HAP-1 (cell line): ENCODE measurements around the gene VAT1L.

Experiments
- DNase-seq, 2 experiments: peaks; one replicate each; pipeline ENCODE4 v3.0.0-alpha.2; 2016 to 2020; ENCODE audit warnings: low spot score in 2 of 2
- H3K27me3 ChIP-seq: fragments of 250-450 bp; sonication (Bioruptor Pico); 2 replicates; pipeline ENCODE4 v1.5.1; 2020; ENCODE audit warnings: low read depth, mild to moderate bottlenecking, moderate library complexity
- H3K36me3 ChIP-seq: fragments of 250-450 bp; sonication (Bioruptor Pico); replicated peaks from 2 replicates; pipeline ENCODE4 v1.5.1; 2020; ENCODE audit warnings: mild to moderate bottlenecking
- H3K4me1 ChIP-seq: fragments of 250-450 bp; sonication (Bioruptor Pico); 2 replicates; pipeline ENCODE4 v1.5.1; 2020; ENCODE audit warnings: mild to moderate bottlenecking
- H3K4me3 ChIP-seq: fragments of 250-450 bp; sonication (Bioruptor Pico); 2 replicates; pipeline ENCODE4 v1.5.1; 2020; ENCODE audit warnings: mild to moderate bottlenecking, moderate library complexity
- H3K9me3 ChIP-seq: fragments of 250-450 bp; sonication (Bioruptor Pico); 2 replicates; pipeline ENCODE4 v1.5.1; 2020; ENCODE audit warnings: mild to moderate bottlenecking, moderate library complexity
- in situ Hi-C: fragments of 300-500 bp; cut with MboI; formaldehyde crosslinking; loops from 3 replicates; pipeline ENCODE4 v1.14.3; 2020; ENCODE audit warnings: low sequenced_read_pairs, inconsistent platforms, mixed read lengths

The VAT1L gene

DNA sequence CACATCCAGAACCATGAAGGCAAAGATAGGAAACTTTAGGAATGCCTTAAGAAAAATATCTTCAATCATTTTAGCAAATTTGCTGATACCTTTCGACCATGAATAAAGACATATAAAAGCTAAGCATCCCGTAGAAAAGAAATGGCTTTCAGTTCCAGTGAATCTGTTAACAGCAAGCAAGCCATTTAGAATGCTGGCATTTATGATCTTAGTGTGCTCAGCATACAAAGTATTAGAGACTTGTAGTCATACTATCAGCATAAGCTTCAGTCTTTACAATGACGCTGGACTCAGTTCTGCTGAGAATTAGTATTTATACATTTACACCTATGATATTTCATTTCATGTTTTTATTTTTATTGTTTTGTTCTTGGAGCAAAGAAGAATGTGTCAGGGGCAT lies 38.7 kb downstream of the VAT1L start:
- Histone ChIP-seq H3K36me3 (no peaks in the 10 kb centered on the region), H3K9me3 (no peaks in the 10 kb centered on the region), H3K27me3 (no peaks in the 10 kb centered on the region), H3K4me3 (no peak overlapping the region), H3K4me1 (no peaks in the 10 kb centered on the region)
- in situ Hi-C loops, result no loop called here
- DNase-seq, result no peak

DNA sequence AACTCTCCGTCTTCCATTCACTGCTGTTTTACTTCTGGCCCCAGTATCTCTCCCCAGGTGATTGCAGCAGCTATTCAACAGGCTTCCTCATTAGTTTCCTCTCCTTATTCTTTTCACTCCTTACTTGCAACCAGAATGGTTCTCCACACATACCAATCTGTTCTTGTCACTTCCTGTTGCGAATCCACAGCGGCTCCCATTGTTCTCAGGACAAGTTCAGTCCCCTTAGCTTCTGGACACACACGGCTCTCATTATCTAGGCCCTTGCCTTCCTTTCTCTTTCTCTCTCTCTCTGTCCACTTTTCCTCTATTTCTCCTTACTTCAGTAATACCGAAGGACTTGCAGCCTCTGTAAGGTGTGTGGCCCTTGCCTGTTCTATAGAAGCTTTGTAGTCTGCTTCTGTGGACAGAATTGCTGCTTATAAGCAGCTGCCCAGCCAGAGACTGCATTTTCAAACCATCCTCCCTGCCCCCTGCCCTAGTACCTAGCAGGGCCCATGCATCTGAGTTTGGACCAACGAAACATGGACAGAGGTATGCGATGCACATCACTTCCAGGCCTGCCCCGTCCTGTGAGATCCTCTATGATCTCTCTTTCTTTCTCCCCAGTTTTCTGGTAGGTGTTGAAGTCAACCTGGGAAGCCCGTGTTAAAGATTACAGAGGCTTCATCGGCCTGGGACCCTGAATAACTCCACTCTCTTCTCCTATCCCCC lies 45.7 kb downstream of the VAT1L start:
- Histone ChIP-seq H3K4me3 (no peak overlapping the region), H3K9me3 (no peaks in the 10 kb centered on the region), H3K4me1 (no peaks in the 10 kb centered on the region), H3K36me3 (no peaks in the 10 kb centered on the region), H3K27me3 (no peaks in the 10 kb centered on the region)
- DNase-seq, result no peak
- in situ Hi-C loops, result no loop called here

DNA sequence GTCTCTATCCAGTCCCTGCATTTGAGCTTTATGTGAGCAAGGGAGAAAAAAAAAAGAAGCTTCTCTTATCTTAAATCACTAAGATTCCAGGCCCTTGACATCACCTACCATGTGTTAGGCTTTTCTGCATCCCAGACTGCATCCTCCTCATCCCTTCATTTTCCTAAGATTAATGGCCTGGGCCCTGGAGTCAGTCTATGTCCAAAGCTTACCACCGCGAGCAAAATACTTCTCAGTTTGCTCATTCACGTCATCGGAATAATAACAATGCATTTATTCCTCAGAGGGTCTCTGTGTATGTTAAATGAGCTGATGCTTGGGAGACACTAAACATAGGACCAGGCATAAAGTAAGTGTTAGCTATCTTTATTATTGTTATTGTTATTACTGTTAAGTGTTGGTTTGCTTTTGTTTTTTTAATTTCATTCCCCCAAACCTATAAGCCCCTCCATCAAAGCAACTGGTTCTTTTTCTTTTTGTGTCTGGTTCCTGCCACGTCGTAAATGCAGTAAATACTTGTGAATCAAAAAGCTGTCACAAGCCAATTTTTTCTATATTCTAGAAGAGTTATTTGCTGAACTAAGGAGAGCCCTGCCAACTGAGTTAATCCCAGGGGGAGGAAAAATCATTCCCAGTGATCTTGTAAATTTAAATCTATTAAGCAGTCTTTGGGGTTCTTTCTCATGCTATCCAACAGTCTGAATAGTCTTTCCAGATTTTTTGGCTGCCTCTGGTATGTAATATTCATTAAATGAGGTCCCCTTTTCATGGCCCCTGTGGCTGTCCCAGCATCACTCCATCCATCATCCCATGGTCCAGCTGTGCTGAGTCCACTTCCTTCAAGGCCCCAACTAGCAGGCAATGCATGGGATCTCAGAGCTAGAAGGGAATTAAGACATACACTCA lies 46.5 kb downstream of the VAT1L start:
- Histone ChIP-seq H3K4me1 (no peaks in the 10 kb centered on the region), H3K27me3 (no peaks in the 10 kb centered on the region), H3K9me3 (no peaks in the 10 kb centered on the region), H3K4me3 (no peak overlapping the region), H3K36me3 (no peaks in the 10 kb centered on the region)
- no peak for DNase-seq
- in situ Hi-C loops, result no loop called here

DNA sequence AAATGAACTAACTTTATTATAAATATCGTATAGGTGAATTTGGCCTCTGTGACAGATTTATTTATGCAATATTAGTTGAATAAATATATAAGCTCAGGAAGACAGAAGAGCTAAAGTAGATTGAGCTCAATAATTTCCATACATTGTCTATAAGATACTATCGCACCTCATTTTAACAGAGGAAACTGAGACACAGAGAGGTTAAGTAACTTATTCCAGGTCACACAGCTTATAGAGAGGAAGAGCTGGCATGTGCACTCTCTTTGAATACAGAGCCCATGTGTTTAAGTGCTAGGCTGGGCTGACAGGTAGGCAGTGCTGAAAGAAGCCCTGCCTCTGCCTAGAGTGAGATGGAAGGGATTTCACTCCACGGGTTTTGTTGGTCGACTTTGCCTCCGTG lies 48.4 kb downstream of the VAT1L start:
- Histone ChIP-seq H3K4me1 (no peaks in the 10 kb centered on the region), H3K9me3 (no peaks in the 10 kb centered on the region), H3K36me3 (no peaks in the 10 kb centered on the region), H3K27me3 (no peaks in the 10 kb centered on the region), H3K4me3 (no peak overlapping the region)
- DNase-seq, result no peak
- in situ Hi-C loops, result no loop called here

DNA sequence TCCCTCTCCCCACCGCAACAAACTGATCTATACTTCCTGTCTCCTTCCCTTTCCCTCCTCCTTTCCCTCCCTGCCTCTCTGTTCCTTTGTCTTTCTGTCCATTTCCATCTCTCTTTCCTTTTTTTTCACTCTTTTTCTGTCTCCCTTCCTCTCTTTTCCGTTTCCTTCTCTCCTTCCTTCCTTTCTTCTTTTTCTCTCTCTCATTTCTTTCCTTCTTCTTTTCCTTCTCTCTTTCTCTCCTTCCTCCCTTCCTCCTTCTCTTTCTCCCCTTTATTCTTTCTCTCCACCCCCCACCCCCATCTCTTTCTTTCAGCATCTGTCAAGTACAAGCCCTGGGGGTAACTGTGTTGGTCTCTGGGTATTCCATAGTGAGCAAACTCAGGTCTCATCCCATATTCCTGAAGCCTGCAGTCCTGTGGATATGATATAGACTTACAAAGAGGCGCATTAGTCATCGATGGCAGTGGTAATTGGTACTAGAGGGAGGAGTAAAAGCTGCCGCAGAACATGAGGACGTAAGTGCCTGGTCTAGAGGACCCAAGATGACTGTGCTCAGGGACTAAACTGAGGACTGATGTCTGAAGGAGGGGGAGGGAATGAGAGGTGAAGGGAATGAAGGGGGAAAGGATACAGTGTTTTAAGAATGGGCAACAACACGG lies 50.4 kb downstream of the VAT1L start:
- H3K36me3 ChIP-seq, result no peaks in the 10 kb centered on the region
- no peaks in the 10 kb centered on the region for H3K4me1 ChIP-seq
- no peaks in the 10 kb centered on the region for H3K9me3 ChIP-seq
- no peak overlapping the region for H3K4me3 ChIP-seq
- DNase-seq, result no peak
- in situ Hi-C loops, result no loop called here
- H3K27me3 ChIP-seq, result no peaks in the 10 kb centered on the region

DNA sequence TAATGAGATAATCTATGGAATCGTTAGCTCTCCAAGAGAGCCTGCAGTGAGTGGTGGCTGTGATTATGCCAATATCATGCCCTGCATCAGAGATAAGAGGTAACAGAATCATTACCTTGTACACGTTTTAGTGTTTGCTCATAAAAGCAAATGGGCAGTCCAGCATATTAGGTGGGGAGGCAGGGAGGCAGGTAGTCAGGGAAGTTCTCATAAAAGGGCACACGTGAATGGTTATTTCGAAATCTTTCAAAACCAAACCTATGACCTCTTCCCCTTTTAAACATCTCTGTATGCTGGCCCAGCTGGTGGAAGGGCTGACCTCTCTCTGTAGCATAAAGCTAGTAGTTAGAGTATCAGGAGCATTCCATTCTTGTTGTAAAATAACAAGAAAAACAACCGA lies 51.7 kb downstream of the VAT1L start:
- no peaks in the 10 kb centered on the region for H3K27me3 ChIP-seq
- DNase-seq, result no peak
- no peaks in the 10 kb centered on the region for H3K4me1 ChIP-seq
- H3K9me3 ChIP-seq, result no peaks in the 10 kb centered on the region
- in situ Hi-C loops, result no loop called here
- no peaks in the 10 kb centered on the region for H3K36me3 ChIP-seq
- H3K4me3 ChIP-seq, result no peak overlapping the region

DNA sequence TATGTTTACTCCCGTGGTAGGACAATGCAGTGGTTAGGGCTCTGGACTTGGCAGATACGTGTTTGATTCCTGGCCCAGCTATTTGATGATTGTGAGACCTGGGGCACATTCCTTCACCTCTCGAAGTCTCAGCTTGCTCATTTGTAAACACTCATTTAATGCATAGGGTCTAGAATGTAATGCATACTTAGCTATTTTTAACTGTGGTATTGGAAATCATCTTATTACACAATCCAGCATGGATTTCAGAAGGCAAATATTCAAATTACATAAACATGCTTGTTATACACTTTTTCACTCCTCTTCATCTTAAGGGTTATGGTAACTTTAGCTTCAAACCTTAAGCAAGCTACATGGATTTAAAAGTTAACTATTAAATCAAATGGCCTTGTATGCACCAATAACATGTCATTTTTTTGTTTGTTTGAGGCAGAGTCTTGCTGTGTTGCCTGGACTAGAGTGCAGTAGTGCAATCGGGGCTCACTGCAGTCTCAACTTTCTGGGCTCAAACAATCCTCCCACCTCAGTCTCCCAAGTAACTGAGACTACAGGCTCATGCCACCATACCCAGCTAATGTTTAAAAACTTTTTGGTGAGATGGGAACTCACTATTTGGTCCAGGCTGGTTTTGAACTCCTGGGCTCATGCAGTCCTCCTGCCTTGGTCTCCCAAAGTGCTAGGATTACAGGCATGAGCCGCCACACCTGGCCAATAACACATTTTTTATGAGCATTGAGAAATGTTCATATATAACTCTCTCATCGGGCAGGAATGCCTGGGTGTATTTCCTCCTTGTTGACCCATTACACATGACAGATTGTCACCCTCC lies 52.5 kb downstream of the VAT1L start:
- H3K9me3 ChIP-seq, result no peaks in the 10 kb centered on the region
- in situ Hi-C loops, result no loop called here

DNA sequence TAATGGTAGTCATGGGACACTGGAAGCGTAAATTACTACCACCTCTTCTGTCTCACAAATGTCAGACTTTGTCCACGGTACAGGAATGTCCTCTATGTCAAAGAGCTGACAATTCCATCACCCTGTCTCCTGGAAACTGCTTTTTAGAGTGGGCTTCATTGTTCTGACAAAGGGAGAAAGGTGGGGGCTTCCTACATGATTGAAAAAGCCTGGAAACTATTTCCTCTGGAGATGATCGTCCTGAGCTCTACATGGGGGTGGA lies 53.1 kb downstream of the VAT1L start:
- in situ Hi-C loops, result no loop called here
- Histone ChIP-seq H3K9me3 (no peaks in the 10 kb centered on the region), H3K4me1 (no peaks in the 10 kb centered on the region), H3K27me3 (no peaks in the 10 kb centered on the region), H3K4me3 (no peak overlapping the region), H3K36me3 (no peaks in the 10 kb centered on the region)
- no peak for DNase-seq

More for the DNA sequence above, 52.5 kb downstream of the VAT1L start:
- H3K4me3 ChIP-seq, result no peak overlapping the region
- H3K4me1 ChIP-seq, result no peaks in the 10 kb centered on the region
- H3K36me3 ChIP-seq, result no peaks in the 10 kb centered on the region
- no peak for DNase-seq
- H3K27me3 ChIP-seq, result no peaks in the 10 kb centered on the region

DNA sequence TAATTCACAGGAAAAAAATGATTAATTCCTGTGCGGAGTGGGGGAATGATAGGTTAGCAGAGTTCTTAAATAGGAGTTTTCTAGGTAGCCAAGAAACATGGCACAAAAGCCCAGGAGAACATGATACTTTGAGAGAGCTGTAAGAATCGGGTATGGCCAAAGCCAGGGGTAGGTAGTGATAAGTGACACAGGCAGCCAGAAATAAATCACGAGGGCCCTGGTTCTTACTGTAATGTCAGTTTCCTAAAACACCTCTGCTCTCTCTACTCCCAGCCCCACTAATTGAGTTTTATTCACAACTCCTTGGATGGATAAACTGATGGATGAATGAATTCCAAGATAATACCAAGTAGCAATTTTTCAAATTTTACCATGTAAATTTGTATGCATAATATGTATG lies 54.1 kb downstream of the VAT1L start:
- no peak for DNase-seq
- Histone ChIP-seq H3K4me3 (no peak overlapping the region), H3K9me3 (no peaks in the 10 kb centered on the region), H3K4me1 (no peaks in the 10 kb centered on the region), H3K27me3 (no peaks in the 10 kb centered on the region), H3K36me3 (no peaks in the 10 kb centered on the region)
- in situ Hi-C loops, result no loop called here

DNA sequence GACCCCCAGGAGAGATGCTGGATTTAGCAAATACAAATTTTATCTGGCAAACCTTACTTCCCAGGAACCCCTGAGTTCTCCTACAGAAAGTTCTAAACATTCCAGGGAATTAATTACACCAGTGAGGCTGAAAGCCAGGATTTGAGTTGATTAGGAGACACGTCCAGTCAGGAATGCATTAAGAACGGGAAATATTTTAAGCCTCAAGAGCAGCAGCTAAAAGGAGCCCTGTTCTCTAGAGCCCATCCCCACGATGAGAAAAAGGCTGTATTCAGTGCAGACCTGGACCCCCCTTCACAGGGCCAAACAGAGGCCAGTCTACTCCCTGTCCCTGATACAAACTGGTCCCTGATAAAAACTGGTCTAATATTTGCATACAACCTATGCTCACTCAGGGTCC lies 55.0 kb downstream of the VAT1L start:
- in situ Hi-C loops, result no loop called here
- H3K4me3 ChIP-seq, result no peak overlapping the region
- no peaks in the 10 kb centered on the region for H3K9me3 ChIP-seq
- no peaks in the 10 kb centered on the region for H3K4me1 ChIP-seq
- no peaks in the 10 kb centered on the region for H3K36me3 ChIP-seq
- DNase-seq, result no peak
- no peaks in the 10 kb centered on the region for H3K27me3 ChIP-seq

DNA sequence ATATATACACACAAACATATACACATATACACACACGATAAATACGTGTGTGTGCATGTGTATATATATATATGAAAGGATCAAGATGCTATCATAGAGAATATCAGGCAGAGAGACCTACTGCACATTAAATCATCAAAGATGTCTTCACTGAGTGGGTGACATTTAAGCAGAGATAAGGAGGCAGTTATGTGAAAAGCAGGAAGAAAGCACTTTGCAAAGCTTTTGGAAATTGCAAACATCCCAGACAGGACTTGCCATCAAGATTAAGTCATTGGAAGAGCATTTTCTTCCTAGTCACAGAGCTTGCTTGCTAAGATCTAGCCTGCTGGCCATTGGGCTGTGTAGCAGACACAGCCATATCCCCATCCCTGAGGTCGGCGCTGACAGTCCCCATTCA lies 56.4 kb downstream of the VAT1L start:
- no peak for DNase-seq
- Histone ChIP-seq H3K9me3 (no peaks in the 10 kb centered on the region), H3K36me3 (no peaks in the 10 kb centered on the region), H3K4me3 (no peak overlapping the region), H3K4me1 (no peaks in the 10 kb centered on the region), H3K27me3 (no peaks in the 10 kb centered on the region)
- in situ Hi-C loops, result no loop called here

DNA sequence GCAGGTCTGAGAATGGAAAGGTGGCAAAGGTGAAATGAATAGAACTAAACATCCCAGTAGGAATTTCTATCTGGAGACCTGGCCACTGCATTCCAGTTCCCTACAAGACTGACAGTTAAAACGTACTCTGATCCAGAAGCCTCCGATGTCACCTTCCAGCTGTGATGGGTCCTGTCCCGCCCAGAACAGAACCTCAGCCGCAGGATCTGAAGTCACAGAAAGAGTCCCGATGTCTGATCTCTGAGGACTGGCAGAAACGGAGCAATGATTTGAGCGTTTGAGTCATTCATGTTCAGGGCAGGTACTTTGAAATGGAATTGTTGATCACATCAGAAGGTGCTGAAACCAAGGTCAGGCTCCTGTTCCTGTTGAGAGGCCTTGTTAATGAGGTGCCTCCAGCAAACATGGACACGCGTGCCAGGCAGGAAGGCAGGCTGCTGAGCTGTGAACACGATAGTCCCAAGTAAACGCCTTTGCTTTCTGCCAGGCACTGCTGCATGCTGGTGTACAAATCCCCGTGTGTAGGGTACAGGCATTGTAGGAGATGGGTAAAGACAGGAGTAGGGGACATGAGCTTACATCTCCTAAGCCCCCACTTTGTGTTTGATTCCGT lies 61.4 kb downstream of the VAT1L start:
- Histone ChIP-seq H3K4me3 (no peak overlapping the region), H3K27me3 (no peaks in the 10 kb centered on the region), H3K4me1 (no peaks in the 10 kb centered on the region), H3K36me3 (no peaks in the 10 kb centered on the region), H3K9me3 (no peaks in the 10 kb centered on the region)
- in situ Hi-C loops, result no loop called here
- DNase-seq, result no peak

DNA sequence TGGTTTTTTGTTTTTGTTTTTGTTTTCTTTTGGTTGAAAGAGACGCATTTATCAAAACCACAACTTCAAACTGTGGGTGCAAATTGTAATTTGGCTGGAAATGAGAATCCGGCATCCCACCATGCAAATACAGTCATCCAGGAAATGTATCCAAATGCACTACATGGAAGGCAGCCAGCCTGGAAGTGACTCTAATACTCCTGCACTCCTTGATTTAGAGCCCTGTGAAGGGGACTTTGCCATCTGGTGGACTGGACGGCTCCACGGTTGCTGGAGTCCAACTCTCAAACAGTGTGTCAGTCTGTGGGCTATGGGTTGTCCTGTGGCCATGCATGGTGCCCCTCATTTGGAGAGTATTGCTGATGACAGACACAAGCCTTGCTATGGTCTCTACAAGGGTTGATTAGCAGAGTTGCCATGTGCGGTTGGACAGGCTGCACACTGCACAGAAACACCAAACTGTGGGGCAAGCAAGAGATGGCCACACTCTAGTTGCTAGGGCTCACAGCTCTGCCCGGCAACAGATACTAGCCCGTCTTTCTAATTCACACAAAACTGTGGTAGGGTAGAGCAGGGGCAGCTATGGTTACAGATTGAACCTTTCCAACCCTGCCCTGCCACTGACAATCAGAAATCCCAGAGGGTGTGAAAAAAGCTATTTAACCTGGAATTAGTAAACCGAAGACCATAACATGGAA lies 62.4 kb downstream of the VAT1L start:
- no peak for DNase-seq
- H3K36me3 ChIP-seq, result no peaks in the 10 kb centered on the region
- H3K9me3 ChIP-seq, result no peaks in the 10 kb centered on the region
- H3K4me3 ChIP-seq, result no peak overlapping the region
- H3K4me1 ChIP-seq, result no peaks in the 10 kb centered on the region
- H3K27me3 ChIP-seq, result no peaks in the 10 kb centered on the region
- in situ Hi-C loops, result no loop called here
